ENCODE results near the gene TIMM23B.
"Not testable (repeated sequence)": the region's sequence is repeated elsewhere in the genome, so short reads cannot be mapped to it uniquely, and the experiment has no call there.

TIMM23B gene

DNA sequence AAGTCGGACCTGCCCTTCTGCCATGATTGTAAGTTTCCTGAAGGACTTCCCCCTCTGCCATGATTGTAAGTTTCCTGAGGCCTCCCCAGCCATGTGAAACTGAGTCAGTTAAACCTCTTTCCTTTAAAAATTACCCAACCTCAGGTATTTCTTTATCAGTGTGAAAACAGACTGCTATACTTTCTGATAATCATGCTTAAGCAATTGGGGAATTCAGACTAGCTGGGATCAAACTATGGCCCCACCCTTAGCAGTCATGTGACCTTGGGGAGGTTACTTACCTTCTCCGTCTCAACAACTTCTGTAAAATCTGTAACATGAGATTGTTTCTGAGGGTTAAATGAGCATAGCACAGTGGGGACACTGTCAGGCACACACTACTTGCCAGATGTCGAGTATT is 45.4 kb downstream of the TIMM23B start:
- not testable (repeated sequence) for DNase-seq

DNA sequence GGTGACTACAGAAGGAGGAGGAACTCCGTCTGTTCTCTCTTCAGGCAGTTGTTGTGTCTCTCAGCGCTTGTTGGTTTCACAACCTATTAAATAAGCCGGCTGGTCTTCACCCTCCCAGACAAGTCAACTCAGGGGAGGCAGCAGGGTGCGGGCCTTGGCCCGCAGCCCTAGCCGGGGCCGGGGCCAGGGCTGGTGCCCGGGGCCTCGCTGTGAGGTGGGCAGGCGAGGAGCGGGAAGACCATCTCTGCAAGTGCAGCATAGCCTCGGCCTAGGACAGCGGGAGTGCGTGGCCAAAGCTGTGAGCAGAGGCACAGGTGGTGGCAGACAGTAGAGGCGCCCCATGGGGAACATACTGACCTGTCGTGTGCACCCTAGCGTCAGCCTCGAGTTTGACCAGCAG is 46.5 kb downstream of the TIMM23B start, which contains the start of gene AGAP6:
Gene AGAP6, plus strand, starts transcription at position 31 of the 400 bp plus-strand sequence. Its CDS starts 310 bp downstream, at position 341.
- not testable (repeated sequence) for DNase-seq

GRCh38 chr10:49995321-49995720 is 53.5 kb downstream of the TIMM23B start:
- not testable (repeated sequence) for DNase-seq

GRCh38 chr10:50014024-50014423 is 72.2 kb downstream of the TIMM23B start:
- DNase-seq: not testable (repeated sequence)

DNA sequence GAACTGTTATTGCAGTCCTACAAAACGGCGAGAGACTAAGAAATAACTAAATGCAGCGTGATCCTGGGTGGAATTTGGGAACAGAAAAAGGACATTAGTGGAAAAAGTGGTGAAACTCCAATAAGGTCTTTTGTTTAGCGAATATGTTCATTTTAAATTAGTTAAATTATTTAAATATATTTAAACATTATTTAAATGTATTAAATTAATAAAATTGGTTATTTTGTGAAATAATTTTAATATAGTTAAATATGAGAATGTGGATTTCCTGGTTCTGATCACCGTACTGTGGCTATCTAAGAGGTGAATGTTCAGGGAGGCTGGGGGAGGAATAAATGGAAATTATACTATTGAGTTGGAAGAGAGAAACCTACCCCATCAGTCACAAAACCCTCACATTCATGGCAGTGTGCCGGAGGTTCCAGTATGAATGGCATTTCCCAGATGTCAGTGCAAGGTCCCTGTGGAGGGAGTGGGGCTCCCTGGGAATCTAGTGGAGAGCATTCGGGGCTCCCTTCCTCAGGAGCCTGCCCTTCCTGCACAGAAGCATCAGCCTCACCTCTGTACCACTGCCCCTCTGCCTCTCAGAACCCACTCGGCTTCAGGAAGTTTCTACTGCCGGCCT is 73.9 kb downstream of the TIMM23B start:
- not testable (repeated sequence) for DNase-seq

GRCh38 chr10:50016926-50017325 is 75.1 kb downstream of the TIMM23B start:
- DNase-seq: not testable (repeated sequence)

- not testable (repeated sequence) for DNase-seq
These were observed 75.8 kb downstream of the TIMM23B start for GRCh38 chr10:50017646-50018045.

DNA sequence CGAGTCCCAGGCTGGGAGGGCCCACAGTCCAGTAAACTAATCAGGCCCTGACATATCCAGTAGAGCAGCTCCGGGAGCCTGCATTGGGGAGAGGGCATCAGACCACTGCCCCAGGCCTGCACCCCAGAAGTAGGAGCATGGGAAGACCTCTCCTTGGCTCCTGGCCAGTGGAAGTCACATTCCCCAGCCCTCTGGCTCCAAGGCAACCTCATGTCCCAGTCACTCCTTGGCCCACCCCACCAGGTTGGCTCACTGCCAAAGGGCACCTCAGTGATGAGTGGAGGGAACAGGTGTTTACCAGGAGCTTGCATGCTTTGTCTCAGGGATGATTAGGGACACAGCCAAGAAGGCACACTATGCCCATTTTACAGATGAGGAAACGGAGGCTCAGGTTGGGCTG is 77.4 kb downstream of the TIMM23B start:
- not testable (repeated sequence) for DNase-seq

DNA sequence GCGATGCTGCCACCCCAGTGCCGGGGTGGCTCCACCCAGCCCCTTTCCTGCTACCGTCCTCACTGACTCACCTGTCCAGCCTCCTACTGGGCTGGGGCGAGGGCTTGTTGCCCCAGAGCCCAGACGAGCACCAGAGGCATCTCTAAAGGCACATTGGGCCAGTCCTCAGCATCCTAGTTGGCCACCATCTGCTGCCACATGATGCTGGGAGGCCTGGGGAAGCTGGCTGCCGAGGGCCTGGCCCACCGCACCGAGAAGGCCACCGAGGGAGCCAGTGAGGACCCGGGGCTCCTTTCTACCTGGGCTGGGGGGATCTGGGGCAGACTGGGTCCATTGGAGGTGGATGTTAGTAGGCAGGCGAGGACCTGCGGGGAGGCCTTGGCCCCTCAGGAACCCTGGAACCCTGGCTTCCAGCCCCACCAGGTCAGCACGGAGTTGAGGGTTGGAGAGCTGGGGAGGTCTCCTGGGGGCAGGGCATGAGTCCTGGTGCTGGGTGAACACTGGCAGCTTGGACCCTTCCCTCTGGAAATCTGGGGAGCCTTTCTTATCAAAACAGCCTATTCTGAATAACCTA is 78.7 kb downstream of the TIMM23B start:
- DNase-seq: not testable (repeated sequence)

- no peak for DNase-seq
These were observed 79.8 kb downstream of the TIMM23B start for GRCh38 chr10:50021646-50022045.
